GM23248 (cell line): ENCODE results near the gene BHMT2. TPM values are rescaled to one million over a fixed set of nuclear protein-coding genes. Genes with fewer than 3 reads are reported as not detected.
A peak's percentile ranks its signal among the peaks of the same experiment; 100 is the strongest.

ENCODE experiments used
- DNase-seq: peaks from one replicate; pipeline ENCODE4 v3.0.0-alpha.2; 2015
- H2AFZ ChIP-seq: fragments of 200-600 bp; sonication (generic); 2 replicates; pipeline ENCODE4 v1.6.1; 2016; ENCODE audit warnings: antibody characterized with exemption
- H3F3A ChIP-seq: fragments of 200-600 bp; sonication (generic); 2 replicates; pipeline ENCODE4 v1.6.1; 2016; ENCODE audit warnings: mild to moderate bottlenecking, antibody characterized with exemption, mixed run types; ENCODE audit not compliant: insufficient read depth
- H3K27ac ChIP-seq: fragments of 200-600 bp; sonication (generic); 2 replicates; pipeline ENCODE4 v1.5.1; 2016; ENCODE audit warnings: mild to moderate bottlenecking
- H3K27me3 ChIP-seq: fragments of 200-600 bp; sonication (generic); replicated peaks from 2 replicates; pipeline ENCODE4 v1.6.1; 2016; ENCODE audit warnings: mild to moderate bottlenecking; ENCODE audit not compliant: insufficient read depth
- H3K36me3 ChIP-seq: fragments of 200-600 bp; sonication (generic); 2 replicates; pipeline ENCODE4 v1.6.1; 2016; ENCODE audit warnings: low read depth, mild to moderate bottlenecking
- H3K4me1 ChIP-seq: fragments of 200-600 bp; sonication (generic); 2 replicates; pipeline ENCODE4 v1.6.1; 2016; ENCODE audit warnings: mild to moderate bottlenecking; ENCODE audit not compliant: insufficient read depth
- H3K4me2 ChIP-seq: fragments of 200-600 bp; sonication (generic); one replicate; pipeline ENCODE4 v1.6.1; 2016; ENCODE audit warnings: mild to moderate bottlenecking; ENCODE audit not compliant: unreplicated experiment
- H3K4me3 ChIP-seq: fragments of 200-600 bp; sonication (generic); 2 replicates; pipeline ENCODE4 v1.5.1; 2016; ENCODE audit warnings: mild to moderate bottlenecking
- H3K79me2 ChIP-seq: fragments of 200-600 bp; sonication (generic); 2 replicates; pipeline ENCODE4 v1.6.1; 2016; ENCODE audit warnings: mild to moderate bottlenecking; ENCODE audit not compliant: insufficient read depth
- H3K9ac ChIP-seq: fragments of 200-600 bp; sonication (generic); 2 replicates; pipeline ENCODE4 v1.6.1; 2016; ENCODE audit warnings: mild to moderate bottlenecking
- H3K9me2 ChIP-seq: fragments of 200-600 bp; sonication (generic); 2 replicates; pipeline ENCODE4 v1.6.1; 2016; ENCODE audit warnings: mixed run types, mild to moderate bottlenecking, moderate library complexity; ENCODE audit not compliant: insufficient read depth
- H3K9me3 ChIP-seq: fragments of 200-600 bp; sonication (generic); one replicate; pipeline ENCODE4 v1.6.1; 2017; ENCODE audit warnings: low read depth
- H4K20me1 ChIP-seq: fragments of 200-600 bp; sonication (generic); 2 replicates; pipeline ENCODE4 v1.6.0; 2016; ENCODE audit not compliant: insufficient read depth
- EZH2 ChIP-seq: fragments of 200-600 bp; sonication (generic); IDR thresholded peaks from 2 replicates; pipeline ENCODE4 v1.6.1; 2018; ENCODE audit warnings: antibody characterized with exemption, mild to moderate bottlenecking; ENCODE audit not compliant: insufficient read depth, poor library complexity, severe bottlenecking
- EZH2phosphoT487 ChIP-seq: fragments of 200-600 bp; sonication (generic); IDR thresholded peaks from 2 replicates; pipeline ENCODE4 v1.6.1; 2018; ENCODE audit warnings: antibody characterized with exemption, moderate library complexity, mild to moderate bottlenecking, low read depth; ENCODE audit not compliant: insufficient read depth
- WGBS, 2 experiments: methylation state at CpG; one replicate each; pipeline ENCODE4 v1.1.6; 2015 to 2017; ENCODE audit warnings: low lambda C conversion rate in 2 of 2, low coverage in 1 of 2; ENCODE audit errors: missing lambda C conversion rate in 2 of 2; 5-methylcytosine and 5-hydroxymethylcytosine counted together
- in situ Hi-C: fragments of 300-500 bp; cut with MboI; formaldehyde crosslinking; loops from 2 replicates; pipeline ENCODE4 v1.15.0; 2020
- polyA plus RNA-seq: library from polyadenylated mRNA; unstranded; fragments of >200 nt; fragmentation: Nextera tagmentation; extraction: Ambion mirVana; gene quantifications from 2 replicates; pipeline ENCODE4 v1.2.1, GENCODE V29; 2016
- total RNA-seq: library from RNA; depleted of rRNA; stranded (reverse); fragments of >200 nt; shearing (Covaris generic); gene quantifications from 2 replicates; pipeline ENCODE4 v1.2.3, GENCODE V29; 2014

BHMT2 gene
- total and polyA plus RNA-seq, 2 experiments from 2014 or later = 4.4 to 6.2 TPM

GRCh38 chr5:79031485-79031867, 38.1 kb upstream of the BHMT2 start:
- H3K36me3 ChIP-seq = no peaks in the 10 kb centered on the region
- H3K9me3 ChIP-seq = no peaks in the 10 kb centered on the region
- no peak overlapping the region for H2AFZ ChIP-seq
- TF ChIP-seq EZH2phosphoT487 (no peak), EZH2 (no peak)
- no peak overlapping the region for H3K9ac ChIP-seq
- no peaks in the 10 kb centered on the region for H3K4me1 ChIP-seq
- no peak for DNase-seq
- no peaks in the 10 kb centered on the region for H3K9me2 ChIP-seq
- H4K20me1 ChIP-seq = no peaks in the 10 kb centered on the region
- H3K4me3 ChIP-seq = no peak overlapping the region
- H3F3A ChIP-seq = no peaks in the 10 kb centered on the region
- no peak overlapping the region for H3K4me2 ChIP-seq
- WGBS, 2 experiments = 29 to 44% methylated on average over 1 of the region's 1 CpG
- no peaks in the 10 kb centered on the region for H3K27me3 ChIP-seq
- in situ Hi-C loops = no loop called here
- H3K27ac ChIP-seq = no peak overlapping the region
- H3K79me2 ChIP-seq = no peaks in the 10 kb centered on the region

GRCh38 chr5:79032031-79032695, 37.4 kb upstream of the BHMT2 start:
- Histone ChIP-seq H3K9me3 (no peaks in the 10 kb centered on the region), H3K79me2 (no peaks in the 10 kb centered on the region), H3K27me3 (no peaks in the 10 kb centered on the region), H3F3A (no peaks in the 10 kb centered on the region), H3K36me3 (no peaks in the 10 kb centered on the region), H3K27ac (no peak overlapping the region), H3K4me2 (no peak overlapping the region), H3K9ac (no peak overlapping the region), H3K4me1 (no peaks in the 10 kb centered on the region), H2AFZ (no peak overlapping the region), H3K4me3 (no peak overlapping the region), H4K20me1 (no peaks in the 10 kb centered on the region), H3K9me2 (no peaks in the 10 kb centered on the region)
- no peak for TF ChIP-seq EZH2
- TF ChIP-seq EZH2phosphoT487 = no peak
- peak; percentile 15 for DNase-seq
- WGBS, 2 experiments = 92 to 93% methylated on average over 10 of the region's 10 CpGs
- in situ Hi-C loops = no loop called here

GRCh38 chr5:79032782-79033181, 36.8 kb upstream of the BHMT2 start:
- no peak for DNase-seq
- 90 to 99% methylated on average over 5 of the region's 5 CpGs for WGBS, 2 experiments
- Histone ChIP-seq H3K9me2 (no peaks in the 10 kb centered on the region), H3K27me3 (no peaks in the 10 kb centered on the region), H3K4me1 (no peaks in the 10 kb centered on the region), H3K4me2 (no peak overlapping the region), H3K9ac (no peak overlapping the region), H3K4me3 (no peak overlapping the region), H4K20me1 (no peaks in the 10 kb centered on the region), H3K9me3 (no peaks in the 10 kb centered on the region), H2AFZ (no peak overlapping the region), H3K36me3 (no peaks in the 10 kb centered on the region), H3K79me2 (no peaks in the 10 kb centered on the region), H3F3A (no peaks in the 10 kb centered on the region), H3K27ac (no peak overlapping the region)
- in situ Hi-C loops = no loop called here
- TF ChIP-seq EZH2 (no peak), EZH2phosphoT487 (no peak)

GRCh38 chr5:79035237-79035636, 34.3 kb upstream of the BHMT2 start:
- in situ Hi-C loops = no loop called here
- Histone ChIP-seq H3K4me2 (no peak overlapping the region), H3K9ac (no peak overlapping the region), H3K4me3 (no peak overlapping the region), H3K9me2 (no peaks in the 10 kb centered on the region), H3K4me1 (no peaks in the 10 kb centered on the region), H2AFZ (no peak overlapping the region), H4K20me1 (no peaks in the 10 kb centered on the region), H3K9me3 (no peaks in the 10 kb centered on the region), H3K27ac (no peak overlapping the region), H3K79me2 (no peaks in the 10 kb centered on the region), H3K27me3 (no peaks in the 10 kb centered on the region), H3F3A (no peaks in the 10 kb centered on the region), H3K36me3 (no peaks in the 10 kb centered on the region)
- WGBS, 2 experiments = 95 to 98% methylated on average over 3 of the region's 3 CpGs
- TF ChIP-seq EZH2 (no peak), EZH2phosphoT487 (no peak)
- DNase-seq = no peak
